Activated naive CD4-positive, alpha-beta T cell treated with anti-CD3 and anti-CD28 coated beads, Interleukin-2, amount 50 U/mL, for 72 hours (primary cell): ENCODE results near the gene SLC39A11. TPM values are rescaled to one million over a fixed set of nuclear protein-coding genes. Genes with fewer than 3 reads are reported as not detected.
"Not testable (repeated sequence)": the region's sequence is repeated elsewhere in the genome, so short reads cannot be mapped to it uniquely, and the experiment has no call there.

Source experiments
- ATAC-seq, 2 donors: fragments of 150-1000 bp; cut with Tn5 transposase; 2 replicates each; pipeline ENCODE4 v1.10.0; 2021; ENCODE audit warnings: mild to moderate bottlenecking in 2 of 2, moderate library complexity in 2 of 2
- DNase-seq, 2 donors: peaks; one replicate each; pipeline ENCODE4 v3.0.0; 2021 to 2022; ENCODE audit warnings: low spot score in 2 of 2
- H3K27ac Mint-ChIP-seq, 2 donors: one replicate each; pipeline ENCODE4 v1.8.0; 2022; ENCODE audit warnings: mild to moderate bottlenecking in 2 of 2, mixed read lengths in 2 of 2
- H3K36me3 Mint-ChIP-seq, 2 donors: one replicate each; pipeline ENCODE4 v1.8.0; 2022; ENCODE audit warnings: mixed read lengths in 2 of 2
- H3K9me3 Mint-ChIP-seq, 2 donors: one replicate each; pipeline ENCODE4 v1.8.0; 2022; ENCODE audit warnings: mixed read lengths in 2 of 2
- total RNA-seq, 2 donors: library from RNA; stranded (reverse); gene quantifications; one replicate each; pipeline ENCODE4 v1.2.3, GENCODE V29; 2022

Gene SLC39A11
- total RNA-seq, 2 donors from 2014 or later: 14.8 to 17.7 TPM

- ATAC-seq (no peak), DNase-seq (no peak)
- no peaks in the 10 kb centered on the region for H3K9me3 Mint-ChIP-seq
- no peak overlapping the region for H3K27ac Mint-ChIP-seq
- peaks cover 0 to 15% of the 10 kb centered on the region in 2 donors for H3K36me3 Mint-ChIP-seq
Observed at GRCh38 chr17:72946156-72946555, 146.3 kb downstream of the SLC39A11 start.

- no peak for ATAC-seq
- H3K9me3 Mint-ChIP-seq: no peaks in the 10 kb centered on the region
- no peak overlapping the region for H3K27ac Mint-ChIP-seq
- no peak for DNase-seq
- H3K36me3 Mint-ChIP-seq: peaks cover 0 to 15% of the 10 kb centered on the region in 2 donors
Observed at GRCh38 chr17:72945473-72945872, 147.0 kb downstream of the SLC39A11 start.

- Mint-ChIP-seq H3K9me3 (no peaks in the 10 kb centered on the region), H3K27ac (no peak overlapping the region), H3K36me3 (peaks cover 0 to 15% of the 10 kb centered on the region in 2 donors)
- no peak for DNase-seq
- no peak for ATAC-seq
Observed at GRCh38 chr17:72943826-72944689, 148.4 kb downstream of the SLC39A11 start.

GRCh38 chr17:72942579-72942978, 149.9 kb downstream of the SLC39A11 start:
- Mint-ChIP-seq H3K27ac (peak overlapping the region in 1 of 2 donors; percentile 57), H3K9me3 (no peaks in the 10 kb centered on the region), H3K36me3 (peaks cover 0 to 10% of the 10 kb centered on the region in 2 donors)
- ATAC-seq (no peak), DNase-seq (no peak)

GRCh38 chr17:72940496-72940895, 152.0 kb downstream of the SLC39A11 start:
- no peaks in the 10 kb centered on the region for H3K9me3 Mint-ChIP-seq

GRCh38 chr17:72938482-72938881, 154.0 kb downstream of the SLC39A11 start:
- ATAC-seq: no peak
- H3K36me3 Mint-ChIP-seq: peaks cover 0 to 1% of the 10 kb centered on the region in 2 donors
- H3K9me3 Mint-ChIP-seq: no peaks in the 10 kb centered on the region
- no peak overlapping the region for H3K27ac Mint-ChIP-seq
- DNase-seq: no peak

More at GRCh38 chr17:72940496-72940895, 152.0 kb downstream of the SLC39A11 start:
- Mint-ChIP-seq H3K36me3 (peaks cover 0 to 4% of the 10 kb centered on the region in 2 donors), H3K27ac (no peak overlapping the region)
- DNase-seq (no peak), ATAC-seq (no peak)

- Mint-ChIP-seq H3K9me3 (no peaks in the 10 kb centered on the region), H3K27ac (peak overlapping the region in 1 of 2 donors; percentile 22)
- DNase-seq: no peak
Observed at GRCh38 chr17:72937707-72938106, 154.8 kb downstream of the SLC39A11 start.

GRCh38 chr17:72937254-72937653, 155.2 kb downstream of the SLC39A11 start:
- not testable (repeated sequence) for ATAC-seq, H3K27ac Mint-ChIP-seq, H3K9me3 Mint-ChIP-seq, H3K36me3 Mint-ChIP-seq, DNase-seq

More at GRCh38 chr17:72937707-72938106, 154.8 kb downstream of the SLC39A11 start:
- no peaks in the 10 kb centered on the region for H3K36me3 Mint-ChIP-seq
- ATAC-seq: no peak

- Mint-ChIP-seq H3K36me3 (no peaks in the 10 kb centered on the region), H3K9me3 (no peaks in the 10 kb centered on the region), H3K27ac (no peak overlapping the region)
- ATAC-seq (no peak), DNase-seq (no peak)
Observed at GRCh38 chr17:72935984-72936383, 156.5 kb downstream of the SLC39A11 start.

GRCh38 chr17:72934927-72935326, 157.6 kb downstream of the SLC39A11 start:
- ATAC-seq (no peak), DNase-seq (no peak)
- Mint-ChIP-seq H3K9me3 (no peaks in the 10 kb centered on the region), H3K27ac (no peak overlapping the region), H3K36me3 (no peaks in the 10 kb centered on the region)

GRCh38 chr17:72931635-72932034, 160.9 kb downstream of the SLC39A11 start:
- no peaks in the 10 kb centered on the region for H3K36me3 Mint-ChIP-seq
- peak overlapping the region; percentile 12 to 14 for H3K27ac Mint-ChIP-seq
- peak; percentile 60 to 92 for ATAC-seq
- no peaks in the 10 kb centered on the region for H3K9me3 Mint-ChIP-seq
- DNase-seq: no peak

GRCh38 chr17:72931163-72931562, 161.3 kb downstream of the SLC39A11 start:
- no peaks in the 10 kb centered on the region for H3K36me3 Mint-ChIP-seq
- peak overlapping the region in 1 of 2 donors; percentile 14 for H3K27ac Mint-ChIP-seq
- DNase-seq (no peak), ATAC-seq (peak; percentile 65 to 77)
- no peaks in the 10 kb centered on the region for H3K9me3 Mint-ChIP-seq

- Mint-ChIP-seq H3K36me3 (no peaks in the 10 kb centered on the region), H3K27ac (no peak overlapping the region), H3K9me3 (no peaks in the 10 kb centered on the region)
- ATAC-seq (no peak), DNase-seq (no peak)
Observed at GRCh38 chr17:72930031-72930430, 162.5 kb downstream of the SLC39A11 start.

GRCh38 chr17:72928454-72929136, 163.9 kb downstream of the SLC39A11 start:
- Mint-ChIP-seq H3K9me3 (no peaks in the 10 kb centered on the region), H3K36me3 (no peaks in the 10 kb centered on the region), H3K27ac (no peak overlapping the region)
- no peak for DNase-seq
- no peak for ATAC-seq

- no peak for DNase-seq
- ATAC-seq: no peak
- H3K9me3 Mint-ChIP-seq: no peaks in the 10 kb centered on the region
- no peak overlapping the region for H3K27ac Mint-ChIP-seq
- no peaks in the 10 kb centered on the region for H3K36me3 Mint-ChIP-seq
Observed at GRCh38 chr17:72927760-72928159, 164.7 kb downstream of the SLC39A11 start.

- DNase-seq: no peak
- H3K9me3 Mint-ChIP-seq: no peaks in the 10 kb centered on the region
Observed at GRCh38 chr17:72927146-72927545, 165.3 kb downstream of the SLC39A11 start.

GRCh38 chr17:72926171-72926570, 166.3 kb downstream of the SLC39A11 start:
- Mint-ChIP-seq H3K36me3 (no peaks in the 10 kb centered on the region), H3K27ac (no peak overlapping the region), H3K9me3 (no peaks in the 10 kb centered on the region)
- ATAC-seq (no peak), DNase-seq (no peak)

More at GRCh38 chr17:72927146-72927545, 165.3 kb downstream of the SLC39A11 start:
- Mint-ChIP-seq H3K27ac (no peak overlapping the region), H3K36me3 (no peaks in the 10 kb centered on the region)
- no peak for ATAC-seq
